KMS-11 (cell line): ENCODE data around the gene ACAP3.

Experiments used
- H2AFZ ChIP-seq: fragments of 200-600 bp; sonication (generic); 2 replicates; pipeline ENCODE4 v1.6.1; 2016; ENCODE audit warnings: antibody characterized with exemption, mixed run types, low read depth
- H3K27ac ChIP-seq: fragments of 200-600 bp; sonication (generic); 2 replicates; pipeline ENCODE4 v1.6.1; 2016; ENCODE audit warnings: mild to moderate bottlenecking, mixed run types
- H3K27me3 ChIP-seq: fragments of 200-600 bp; sonication (generic); 2 replicates; pipeline ENCODE4 v1.6.1; 2017; ENCODE audit warnings: mild to moderate bottlenecking, low read depth, mixed run types, moderate library complexity; ENCODE audit not compliant: insufficient read depth
- H3K36me3 ChIP-seq: fragments of 200-600 bp; sonication (generic); 2 replicates; pipeline ENCODE4 v1.6.1; 2017; ENCODE audit warnings: mild to moderate bottlenecking, mixed run types; ENCODE audit not compliant: insufficient read depth
- H3K4me1 ChIP-seq: fragments of 200-600 bp; sonication (generic); 2 replicates; pipeline ENCODE4 v1.6.1; 2016; ENCODE audit warnings: mild to moderate bottlenecking, low read depth, mixed run types; ENCODE audit not compliant: poor library complexity, severe bottlenecking
- H3K4me2 ChIP-seq: fragments of 200-600 bp; sonication (generic); 2 replicates; pipeline ENCODE4 v1.7.0; 2016; ENCODE audit warnings: mild to moderate bottlenecking, mixed run types
- H3K4me3 ChIP-seq: fragments of 200-600 bp; sonication (generic); IDR thresholded peaks from 2 replicates; pipeline ENCODE4 v1.6.1; 2017; ENCODE audit warnings: low read depth, low read length, mixed read lengths; ENCODE audit not compliant: insufficient read depth
- H3K79me2 ChIP-seq: fragments of 200-600 bp; sonication (generic); 2 replicates; pipeline ENCODE4 v1.6.1; 2016; ENCODE audit warnings: low read depth, mixed run types; ENCODE audit not compliant: insufficient read depth
- H3K9ac ChIP-seq: fragments of 200-600 bp; sonication (generic); 2 replicates; pipeline ENCODE4 v1.6.1; 2016; ENCODE audit warnings: mild to moderate bottlenecking, mixed run types
- H4K20me1 ChIP-seq: fragments of 200-600 bp; sonication (generic); 2 replicates; pipeline ENCODE4 v1.6.1; 2016; ENCODE audit warnings: mild to moderate bottlenecking, mixed run types; ENCODE audit not compliant: insufficient read depth
- TF ChIP-seq, protein P1 (sequence below): fragments of 200-600 bp; sonication (generic); conservative IDR thresholded peaks from 2 replicates; pipeline ENCODE4 v1.6.1; 2017; ENCODE audit warnings: low read depth, mild to moderate bottlenecking, antibody characterized with exemption, low read length, moderate library complexity, mixed read lengths

Gene ACAP3

DNA sequence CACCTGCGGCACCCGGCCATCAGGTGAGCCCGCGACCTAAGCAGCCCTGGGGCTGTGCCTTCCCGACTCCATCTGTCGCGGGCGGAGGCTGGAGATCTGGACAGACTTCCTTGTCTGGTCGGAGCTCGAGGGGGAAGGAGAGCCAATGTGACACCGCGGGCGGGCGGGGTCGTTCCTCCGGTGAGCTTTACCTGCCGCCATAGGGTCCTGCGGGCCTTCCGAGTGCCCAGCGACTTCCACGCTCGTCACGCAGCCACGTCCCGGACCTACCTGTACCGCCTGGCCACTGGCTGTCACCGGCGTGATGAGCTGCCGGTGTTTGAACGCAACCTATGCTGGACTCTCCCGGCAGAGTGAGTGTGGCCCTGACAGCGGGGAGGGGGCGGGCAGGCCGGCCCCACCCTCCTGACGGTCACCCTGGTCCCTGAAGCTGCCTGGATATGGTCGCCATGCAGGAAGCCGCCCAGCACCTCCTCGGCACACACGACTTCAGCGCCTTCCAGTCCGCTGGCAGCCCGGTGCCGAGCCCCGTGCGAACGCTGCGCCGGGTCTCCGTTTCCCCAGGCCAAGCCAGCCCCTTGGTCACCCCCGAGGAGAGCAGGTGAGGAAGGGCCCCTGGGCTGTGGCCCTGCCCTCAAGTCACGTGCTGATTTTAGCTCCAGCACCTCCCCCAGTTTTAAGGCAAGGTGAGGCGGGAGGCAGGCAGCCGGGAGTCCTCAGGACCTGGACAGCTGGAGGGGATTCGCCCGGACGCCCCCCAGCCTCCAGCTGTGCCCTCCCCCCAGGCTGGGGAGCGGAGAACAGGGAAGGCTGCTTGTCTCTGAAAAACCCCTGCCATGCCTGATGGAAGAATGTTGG lies 1.8 kb upstream of the ACAP3 start:
- peaks cover 15% of the 10 kb centered on the region for H3K4me1 ChIP-seq
- no peaks in the 10 kb centered on the region for H4K20me1 ChIP-seq
- H3K36me3 ChIP-seq: no peaks in the 10 kb centered on the region
- peaks cover 34% of the 10 kb centered on the region for H3K79me2 ChIP-seq
- H3K27me3 ChIP-seq: no peaks in the 10 kb centered on the region
- H3K4me2 ChIP-seq: peak overlapping the region; percentile 80
- H3K27ac ChIP-seq: peak overlapping the region; percentile 66; the same call in 1 of the 2 replicates
- H3K9ac ChIP-seq: peak overlapping the region; percentile 89
- peak overlapping the region; percentile 67 for H2AFZ ChIP-seq
- no peak overlapping the region for H3K4me3 ChIP-seq
- TF ChIP-seq, protein P1, sequence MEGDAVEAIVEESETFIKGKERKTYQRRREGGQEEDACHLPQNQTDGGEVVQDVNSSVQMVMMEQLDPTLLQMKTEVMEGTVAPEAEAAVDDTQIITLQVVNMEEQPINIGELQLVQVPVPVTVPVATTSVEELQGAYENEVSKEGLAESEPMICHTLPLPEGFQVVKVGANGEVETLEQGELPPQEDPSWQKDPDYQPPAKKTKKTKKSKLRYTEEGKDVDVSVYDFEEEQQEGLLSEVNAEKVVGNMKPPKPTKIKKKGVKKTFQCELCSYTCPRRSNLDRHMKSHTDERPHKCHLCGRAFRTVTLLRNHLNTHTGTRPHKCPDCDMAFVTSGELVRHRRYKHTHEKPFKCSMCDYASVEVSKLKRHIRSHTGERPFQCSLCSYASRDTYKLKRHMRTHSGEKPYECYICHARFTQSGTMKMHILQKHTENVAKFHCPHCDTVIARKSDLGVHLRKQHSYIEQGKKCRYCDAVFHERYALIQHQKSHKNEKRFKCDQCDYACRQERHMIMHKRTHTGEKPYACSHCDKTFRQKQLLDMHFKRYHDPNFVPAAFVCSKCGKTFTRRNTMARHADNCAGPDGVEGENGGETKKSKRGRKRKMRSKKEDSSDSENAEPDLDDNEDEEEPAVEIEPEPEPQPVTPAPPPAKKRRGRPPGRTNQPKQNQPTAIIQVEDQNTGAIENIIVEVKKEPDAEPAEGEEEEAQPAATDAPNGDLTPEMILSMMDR: no peak

DNA sequence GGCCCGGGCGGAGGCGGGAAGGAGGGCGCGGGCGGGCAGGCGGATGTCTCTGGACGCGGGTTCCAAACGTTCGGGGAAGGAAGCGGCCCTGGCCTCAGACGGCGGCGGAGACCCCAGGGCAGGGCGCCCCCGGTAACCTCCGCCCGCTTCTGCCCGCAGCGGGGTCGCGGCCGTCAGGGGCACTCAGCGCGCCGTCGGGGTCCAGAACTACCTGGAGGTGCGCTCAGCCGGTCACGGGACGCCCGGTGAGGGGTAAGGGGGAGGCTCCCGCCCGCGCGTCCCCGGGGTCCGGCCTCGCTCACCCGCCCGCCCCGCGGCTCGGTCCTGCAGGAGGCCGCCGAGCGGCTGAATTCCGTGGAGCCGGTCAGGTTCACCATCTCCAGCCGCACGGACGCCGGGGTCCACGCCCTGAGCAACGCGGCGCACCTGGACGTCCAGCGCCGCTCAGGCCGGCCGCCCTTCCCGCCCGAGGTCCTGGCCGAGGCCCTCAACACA lies 1.1 kb upstream of the ACAP3 start:
- H3K4me2 ChIP-seq: peak overlapping the region; percentile 80

DNA sequence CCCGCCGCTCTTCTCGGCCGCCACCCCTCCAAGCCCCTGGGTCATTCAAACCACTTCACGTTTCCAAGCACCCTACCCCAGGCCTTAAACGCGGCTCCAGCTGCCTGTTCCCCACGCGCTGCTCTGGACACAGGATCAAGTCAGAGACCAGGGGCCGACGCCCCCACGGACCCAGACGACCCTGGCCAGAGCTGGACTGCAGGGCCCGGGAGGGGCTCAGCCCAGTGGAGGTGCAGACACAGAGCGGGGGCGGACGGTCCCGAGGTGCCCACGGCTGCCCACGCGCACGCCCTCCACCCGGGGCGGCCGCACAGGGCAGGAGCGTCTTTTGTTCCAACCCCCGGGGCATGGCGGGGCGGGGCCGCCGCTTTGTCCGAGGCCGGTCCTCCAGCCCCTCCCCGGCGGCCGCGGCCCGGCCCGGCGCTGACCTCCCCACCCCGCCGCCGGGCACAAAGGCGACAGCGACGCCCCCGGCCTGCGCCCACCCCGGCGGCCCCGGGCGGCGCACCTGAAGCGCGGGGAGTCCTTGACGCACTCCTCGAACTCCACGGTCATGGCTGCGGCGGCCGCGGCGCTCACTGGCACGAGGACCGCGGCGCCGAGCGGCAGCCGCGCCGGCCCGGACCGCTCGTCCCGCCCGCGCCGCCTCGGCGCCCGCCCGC lies 338 bp downstream of the ACAP3 start:
- TF ChIP-seq, protein P1: no peak
- H2AFZ ChIP-seq: peak overlapping the region; percentile 30; the same call in 1 of the 2 replicates
- peak overlapping the region; percentile 59 for H3K9ac ChIP-seq
- H3K4me3 ChIP-seq: peak overlapping the region; percentile 34
- no peaks in the 10 kb centered on the region for H3K36me3 ChIP-seq
- H3K4me1 ChIP-seq: peaks cover 17% of the 10 kb centered on the region
- no peaks in the 10 kb centered on the region for H3K27me3 ChIP-seq
- no peaks in the 10 kb centered on the region for H4K20me1 ChIP-seq
- H3K79me2 ChIP-seq: peaks cover 35% of the 10 kb centered on the region
- H3K4me2 ChIP-seq: peak overlapping the region; percentile 78
- H3K27ac ChIP-seq: peak overlapping the region; percentile 47

More for the DNA sequence above, 1.1 kb upstream of the ACAP3 start:
- no peaks in the 10 kb centered on the region for H3K27me3 ChIP-seq
- H3K4me3 ChIP-seq: no peak overlapping the region
- H4K20me1 ChIP-seq: no peaks in the 10 kb centered on the region
- peaks cover 17% of the 10 kb centered on the region for H3K4me1 ChIP-seq
- peak overlapping the region; percentile 89 for H3K9ac ChIP-seq
- TF ChIP-seq, protein P1: no peak
- peaks cover 35% of the 10 kb centered on the region for H3K79me2 ChIP-seq
- H3K27ac ChIP-seq: peak overlapping the region; percentile 66
- no peaks in the 10 kb centered on the region for H3K36me3 ChIP-seq
- peak overlapping the region; percentile 67 for H2AFZ ChIP-seq

DNA sequence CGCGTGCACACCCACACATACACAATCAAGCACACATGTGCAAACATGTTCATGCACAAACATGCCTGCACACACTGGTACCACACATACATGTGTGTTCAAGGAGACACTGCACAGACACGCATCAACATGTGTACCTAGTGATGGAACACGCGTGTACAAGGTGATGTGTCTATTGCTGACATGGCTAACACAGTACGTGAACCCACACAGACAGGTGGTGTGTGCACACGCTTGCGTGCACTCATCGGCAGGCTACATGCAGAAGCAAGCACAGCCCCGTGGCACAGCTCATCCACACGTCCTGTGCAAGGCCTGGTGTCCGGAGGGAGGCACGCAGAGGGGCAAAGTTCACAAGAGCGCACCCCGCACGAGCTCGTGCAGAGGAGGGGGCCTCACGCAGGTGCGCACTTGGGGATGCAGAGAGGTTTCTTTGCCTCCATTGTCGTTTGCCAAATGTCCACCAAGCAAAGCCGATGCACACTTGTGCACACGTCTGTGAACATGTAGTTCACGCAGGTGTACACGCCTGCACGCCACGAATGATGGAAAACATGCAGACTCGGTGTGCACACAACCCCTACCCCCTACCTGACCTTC lies 969 bp downstream of the ACAP3 start:
- Histone ChIP-seq H3K4me1 (peaks cover 17% of the 10 kb centered on the region), H3K4me3 (peak overlapping the region; percentile 69), H3K36me3 (no peaks in the 10 kb centered on the region), H3K4me2 (peak overlapping the region; percentile 78), H4K20me1 (no peaks in the 10 kb centered on the region), H2AFZ (no peak overlapping the region; the same call in 1 of the 2 replicates), H3K79me2 (peaks cover 35% of the 10 kb centered on the region), H3K27ac (peak overlapping the region; percentile 47; the same call in 1 of the 2 replicates), H3K27me3 (no peaks in the 10 kb centered on the region), H3K9ac (peak overlapping the region; percentile 59)
- TF ChIP-seq, protein P1: no peak
